HG03108 (cell line): ENCODE data around the gene TMEM258.

Source experiments
- ATAC-seq: cut with Tn5 transposase; IDR thresholded peaks from one replicate; pipeline ENCODE4 v1.9.1; 2021; ENCODE audit warnings: moderate library complexity; ENCODE audit not compliant: unreplicated experiment

TMEM258 gene

DNA sequence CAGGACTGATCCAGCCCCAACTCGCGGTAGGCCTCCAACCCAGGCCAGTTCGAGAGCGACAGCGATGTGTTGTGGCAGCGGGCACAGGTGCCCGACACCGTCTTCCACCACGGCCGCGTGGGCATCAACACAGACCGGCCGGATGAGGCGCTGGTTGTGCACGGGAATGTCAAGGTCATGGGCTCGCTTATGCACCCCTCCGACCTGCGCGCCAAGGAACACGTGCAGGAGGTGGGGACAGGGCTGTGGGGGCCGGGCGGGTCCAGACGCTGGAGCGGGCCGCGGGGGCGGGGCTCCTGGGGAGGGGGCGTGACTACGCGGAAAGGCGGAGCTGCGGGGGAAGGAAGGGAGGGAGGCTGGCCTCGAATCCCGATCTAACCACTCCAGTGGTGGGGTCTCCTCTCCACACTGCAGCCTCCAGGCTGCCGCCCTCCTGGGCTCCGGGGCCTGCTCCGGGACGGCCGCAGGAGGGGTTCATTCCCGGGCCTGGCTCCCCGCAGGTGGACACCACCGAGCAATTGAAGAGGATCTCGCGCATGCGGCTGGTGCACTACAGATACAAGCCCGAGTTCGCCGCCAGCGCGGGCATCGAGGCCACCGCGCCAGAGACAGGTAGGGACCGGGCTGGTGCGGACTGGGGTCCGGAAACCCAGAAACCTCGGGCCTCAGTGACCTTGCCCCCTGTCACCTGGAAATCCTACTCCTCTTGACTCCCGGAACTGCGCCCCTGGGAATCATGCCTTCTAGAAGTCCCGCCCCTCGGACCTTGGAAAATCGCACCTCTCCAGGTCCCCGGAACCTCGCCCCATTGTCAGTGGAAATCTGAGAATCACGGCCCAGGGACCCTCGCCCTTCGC lies 14.9 kb downstream of the TMEM258 start:
- ATAC-seq: no peak

DNA sequence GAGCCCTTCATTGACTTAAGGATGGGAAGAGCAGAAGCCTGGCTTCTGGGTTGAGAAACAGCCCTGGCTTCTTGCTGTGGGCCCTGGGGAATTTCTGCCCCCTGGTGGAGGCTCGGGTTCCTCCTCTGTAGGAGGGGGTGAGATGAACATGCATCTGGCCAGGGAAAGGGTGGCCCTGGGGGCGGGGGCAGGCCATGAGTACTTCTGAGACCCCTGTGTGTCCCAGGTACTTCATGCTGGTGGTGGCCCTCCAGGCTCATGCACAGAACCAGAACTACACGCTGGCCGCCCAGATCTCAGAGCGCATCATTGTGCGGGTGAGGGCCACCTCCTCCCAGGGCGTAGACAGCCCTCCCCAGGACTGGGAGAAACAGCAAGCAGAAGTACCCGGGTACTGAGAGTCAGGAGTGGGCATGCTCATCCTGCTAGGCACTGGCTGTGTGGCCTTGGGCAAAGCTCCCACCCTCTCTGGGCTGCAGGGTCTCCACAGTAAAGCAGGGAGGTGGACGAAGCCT lies 15.8 kb downstream of the TMEM258 start:
- ATAC-seq: no peak

DNA sequence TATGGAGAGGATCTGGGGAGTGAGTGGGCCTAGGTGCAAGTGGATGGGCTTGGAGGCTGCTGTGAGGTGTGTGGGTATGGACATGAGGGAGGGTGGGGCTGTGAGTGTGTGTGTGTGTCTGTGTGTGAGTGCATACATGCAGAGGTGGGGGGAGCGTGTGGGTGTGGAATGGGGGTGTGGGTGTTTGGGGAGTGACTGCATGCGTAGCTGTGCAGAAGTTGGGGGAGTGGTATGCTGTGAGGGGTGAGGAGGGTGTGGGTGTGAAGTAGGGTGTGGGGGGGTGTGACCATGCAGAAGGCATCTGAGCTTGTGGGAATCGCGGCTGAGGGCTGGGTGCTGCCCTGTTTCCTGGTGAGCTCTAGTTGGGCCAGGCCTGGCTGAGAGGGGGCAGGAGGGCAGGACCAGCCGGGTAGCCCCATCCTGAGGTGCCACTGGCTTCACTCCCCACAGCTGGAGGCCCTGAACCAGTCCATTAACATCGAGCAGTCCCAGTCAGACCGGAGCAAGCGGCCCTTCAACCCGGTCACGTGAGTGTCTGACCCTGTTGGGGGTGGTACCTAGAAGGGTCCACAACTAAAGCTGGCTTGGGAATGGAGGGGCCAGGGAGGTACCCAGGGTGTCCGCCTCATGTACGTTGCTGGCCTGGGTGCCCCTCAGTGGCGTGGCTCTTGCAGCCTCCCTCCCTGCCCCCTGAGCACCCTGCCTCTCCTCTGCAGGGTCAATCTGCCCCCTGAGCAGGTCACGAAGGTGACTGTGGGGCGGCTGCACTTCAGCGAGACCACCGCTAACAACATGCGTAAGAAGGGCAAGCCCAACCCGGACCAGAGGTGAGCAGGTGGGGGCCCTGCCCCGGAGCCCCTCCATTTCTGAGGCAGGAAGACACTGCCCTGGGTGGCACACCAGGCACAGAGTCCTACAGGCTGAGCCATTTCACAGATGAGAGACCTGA lies 16.5 kb downstream of the TMEM258 start:
- ATAC-seq: no peak

DNA sequence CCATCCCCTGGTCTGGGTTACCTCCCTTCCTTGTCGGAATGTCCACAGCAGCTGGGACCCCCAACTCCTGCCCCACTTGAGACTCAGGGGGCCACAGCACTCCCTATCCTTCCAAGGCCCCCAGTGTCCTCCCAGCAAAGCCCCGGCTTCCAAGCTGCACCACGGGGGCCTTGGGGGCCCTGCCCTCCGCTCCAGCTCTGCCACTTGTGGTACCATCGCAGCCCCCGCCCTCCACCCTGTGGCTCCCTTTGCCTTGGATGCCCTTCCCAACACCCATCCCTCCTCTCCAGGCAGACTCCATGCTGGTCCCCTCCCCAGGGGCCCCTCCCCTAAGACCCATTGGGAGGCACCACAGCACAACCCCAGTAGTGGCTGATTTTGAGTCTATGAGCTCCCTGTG lies 17.3 kb downstream of the TMEM258 start:
- ATAC-seq: no peak

DNA sequence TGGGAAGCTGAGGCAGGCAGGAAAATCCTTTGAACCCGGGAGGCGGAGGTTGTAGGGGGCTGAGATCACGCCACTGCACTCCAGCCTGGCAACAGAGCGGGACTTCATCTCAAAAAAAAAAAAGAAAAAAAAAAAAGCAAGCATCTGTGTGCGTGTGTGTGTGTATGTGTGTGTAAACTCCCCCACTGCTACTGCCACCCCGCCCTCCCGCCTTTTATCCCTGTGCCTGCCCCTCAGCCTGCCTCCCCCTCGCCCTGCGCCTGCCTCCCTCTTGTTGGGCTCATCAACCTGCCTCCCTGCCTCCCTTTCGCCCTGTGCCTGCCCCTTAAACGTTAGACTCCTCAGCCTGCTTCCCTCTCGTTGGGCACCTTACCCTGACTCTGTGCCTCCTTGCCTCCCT lies 18.0 kb downstream of the TMEM258 start:
- ATAC-seq: no peak

DNA sequence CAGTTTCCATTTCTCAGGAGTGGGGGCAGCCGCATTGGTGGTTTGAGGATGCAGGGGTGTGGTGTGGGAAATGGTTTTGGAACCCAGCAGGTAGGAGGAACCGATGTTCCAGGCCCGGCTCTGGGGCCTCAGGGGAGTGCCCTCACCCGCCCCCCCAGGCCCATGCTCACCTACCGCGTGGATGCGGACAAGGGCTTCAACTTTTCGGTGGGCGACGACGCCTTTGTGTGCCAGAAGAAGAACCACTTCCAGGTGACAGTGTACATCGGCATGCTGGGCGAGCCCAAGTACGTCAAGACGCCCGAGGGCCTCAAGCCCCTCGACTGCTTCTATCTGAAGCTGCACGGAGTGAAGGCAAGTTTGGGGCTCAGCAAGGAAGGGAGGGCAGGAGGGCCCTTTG lies 18.6 kb downstream of the TMEM258 start:
- no peak for ATAC-seq

DNA sequence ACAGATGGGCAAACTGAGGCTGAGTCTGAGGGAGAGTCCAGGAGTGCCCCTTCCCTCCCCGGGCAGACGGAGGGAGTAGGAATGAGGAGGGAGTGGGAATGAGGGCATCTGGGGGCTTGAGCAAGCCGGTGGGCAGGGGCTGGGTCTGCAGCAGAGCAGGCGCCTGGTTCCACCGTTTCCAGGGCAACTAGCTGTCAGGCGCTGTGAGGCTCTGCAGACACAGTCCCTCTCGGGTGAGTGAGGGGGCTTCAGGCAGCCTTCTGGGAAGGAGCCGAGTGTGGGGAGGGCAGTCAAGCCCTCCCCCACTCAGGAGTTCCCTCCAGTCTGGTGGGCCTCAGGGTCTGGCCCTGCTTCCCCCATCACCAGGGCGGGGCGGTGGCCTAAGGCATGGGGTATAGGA lies 19.0 kb downstream of the TMEM258 start:
- no peak for ATAC-seq

DNA sequence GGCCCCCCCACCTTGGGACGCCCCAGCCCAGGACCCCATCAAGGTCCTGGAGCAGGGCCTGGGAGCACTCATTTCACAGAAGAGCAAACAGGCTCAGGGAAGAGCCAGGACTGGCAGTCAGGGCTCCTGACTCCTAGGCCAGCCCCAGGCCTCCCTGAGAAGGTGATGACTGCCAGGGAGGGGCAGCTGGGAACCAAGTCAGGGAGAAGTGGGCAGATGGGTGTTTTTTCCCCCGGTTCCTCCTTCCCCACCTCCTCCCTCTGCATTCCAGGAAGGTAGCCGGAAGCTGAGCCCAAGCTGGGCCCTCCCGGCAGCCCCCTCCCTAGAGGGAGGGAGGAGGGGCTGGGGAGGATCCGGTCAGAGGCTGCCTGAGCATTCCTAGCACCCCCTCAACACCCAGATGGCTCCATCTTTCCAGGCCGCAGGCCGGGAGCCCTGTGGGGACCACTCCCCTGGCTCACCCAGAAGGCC lies 20.4 kb downstream of the TMEM258 start:
- no peak for ATAC-seq

DNA sequence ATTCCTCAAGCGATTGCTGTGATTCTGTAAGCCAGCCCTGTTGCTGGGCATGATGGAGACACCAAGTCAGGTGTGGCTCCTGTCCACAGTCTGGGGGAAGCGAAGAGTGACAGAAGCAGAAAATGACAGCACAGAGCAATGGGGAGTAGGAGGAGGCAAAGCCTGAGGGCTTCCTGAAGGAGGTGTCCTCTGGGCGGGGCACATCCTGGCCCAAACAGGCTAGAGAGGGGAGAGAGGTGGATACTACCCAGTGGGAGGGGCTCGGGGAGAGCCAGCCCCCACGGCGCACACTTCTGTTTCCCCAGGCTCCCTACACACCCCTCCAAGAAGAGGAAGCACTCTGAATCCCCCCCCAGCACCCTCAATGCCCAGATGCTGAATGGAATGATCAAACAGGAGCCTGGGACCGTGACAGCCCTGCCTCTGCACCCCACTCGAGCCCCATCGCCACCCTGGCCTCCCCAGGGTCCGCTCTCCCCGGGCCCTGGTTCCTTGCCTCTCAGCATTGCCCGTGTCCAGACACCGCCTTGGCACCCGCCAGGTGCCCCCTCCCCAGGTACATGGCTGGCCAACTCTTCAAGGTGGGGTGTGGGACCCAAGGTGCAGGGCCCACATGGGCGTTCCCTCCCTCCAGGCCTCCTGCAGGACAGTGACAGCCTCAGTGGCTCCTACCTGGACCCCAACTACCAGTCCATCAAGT lies 21.1 kb downstream of the TMEM258 start:
- no peak for ATAC-seq

DNA sequence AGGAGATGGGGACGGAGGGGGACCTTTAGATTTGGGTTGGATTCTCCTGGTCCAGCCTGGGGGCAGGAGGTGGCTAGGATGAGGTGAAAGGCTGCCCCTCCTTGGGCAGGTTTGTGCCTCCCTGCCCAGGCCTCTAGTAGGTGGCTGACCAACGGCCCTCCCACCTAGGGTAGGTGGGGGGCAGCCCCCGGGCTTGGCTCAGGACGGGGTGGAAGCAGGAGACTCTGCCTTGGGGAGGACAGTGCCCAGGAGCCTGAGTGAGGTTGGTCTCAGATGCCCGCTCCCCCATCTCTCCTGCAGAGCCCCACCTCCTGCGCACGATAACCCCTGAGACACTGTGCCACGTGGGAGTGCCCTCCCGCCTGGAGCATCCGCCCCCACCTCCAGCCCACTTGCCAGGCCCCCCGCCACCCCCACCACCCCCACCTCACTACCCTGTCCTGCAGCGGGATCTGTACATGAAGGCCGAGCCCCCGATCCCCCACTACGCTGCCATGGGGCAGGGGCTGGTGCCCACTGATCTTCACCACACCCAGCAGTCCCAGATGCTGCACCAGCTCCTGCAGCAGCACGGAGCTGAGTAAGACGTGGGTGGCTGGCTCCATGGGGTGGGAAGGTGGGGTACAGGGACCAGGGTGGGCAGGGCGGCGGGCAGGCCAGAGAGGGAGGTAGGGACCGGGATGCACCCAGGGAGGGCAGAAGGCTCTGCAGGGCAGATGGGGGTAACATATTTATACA lies 22.3 kb downstream of the TMEM258 start:
- ATAC-seq: no peak

DNA sequence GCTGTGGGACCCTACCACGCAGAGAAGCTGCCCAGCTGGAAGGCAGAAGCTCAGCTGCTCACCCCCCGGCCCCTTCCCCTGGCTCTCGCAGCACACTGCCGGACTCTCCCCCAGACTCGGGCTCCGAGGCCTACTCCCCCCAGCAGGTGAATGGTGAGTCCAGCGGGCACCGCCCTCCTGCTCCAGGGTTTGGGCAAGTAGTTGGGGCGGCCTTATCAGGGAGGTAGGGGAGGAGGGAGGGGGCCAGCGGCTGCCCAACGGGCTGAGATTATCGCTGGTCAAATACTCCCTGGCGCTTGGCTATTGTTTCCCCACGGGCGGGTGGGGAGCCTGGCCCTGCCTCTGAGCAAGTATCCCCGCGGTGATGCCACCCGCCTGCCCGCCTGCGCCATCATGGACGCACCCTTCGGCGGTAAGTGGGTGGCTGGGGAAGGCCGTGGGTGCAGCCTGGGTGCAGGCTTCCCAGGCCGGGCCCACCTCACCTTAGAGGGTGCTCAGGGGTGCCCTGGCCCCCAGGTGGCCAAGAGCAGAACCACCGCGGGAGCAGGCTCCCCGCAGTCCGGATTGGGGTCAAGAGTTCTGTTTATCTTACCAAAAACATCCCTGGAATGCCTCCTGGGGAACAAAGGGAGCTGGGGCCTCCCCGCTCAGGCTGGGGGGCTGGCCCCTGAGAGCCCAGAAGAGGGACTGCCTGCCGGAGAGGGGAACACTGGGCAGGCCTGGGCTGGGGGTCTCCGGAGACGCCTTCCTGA lies 23.1 kb downstream of the TMEM258 start:
- no peak for ATAC-seq

DNA sequence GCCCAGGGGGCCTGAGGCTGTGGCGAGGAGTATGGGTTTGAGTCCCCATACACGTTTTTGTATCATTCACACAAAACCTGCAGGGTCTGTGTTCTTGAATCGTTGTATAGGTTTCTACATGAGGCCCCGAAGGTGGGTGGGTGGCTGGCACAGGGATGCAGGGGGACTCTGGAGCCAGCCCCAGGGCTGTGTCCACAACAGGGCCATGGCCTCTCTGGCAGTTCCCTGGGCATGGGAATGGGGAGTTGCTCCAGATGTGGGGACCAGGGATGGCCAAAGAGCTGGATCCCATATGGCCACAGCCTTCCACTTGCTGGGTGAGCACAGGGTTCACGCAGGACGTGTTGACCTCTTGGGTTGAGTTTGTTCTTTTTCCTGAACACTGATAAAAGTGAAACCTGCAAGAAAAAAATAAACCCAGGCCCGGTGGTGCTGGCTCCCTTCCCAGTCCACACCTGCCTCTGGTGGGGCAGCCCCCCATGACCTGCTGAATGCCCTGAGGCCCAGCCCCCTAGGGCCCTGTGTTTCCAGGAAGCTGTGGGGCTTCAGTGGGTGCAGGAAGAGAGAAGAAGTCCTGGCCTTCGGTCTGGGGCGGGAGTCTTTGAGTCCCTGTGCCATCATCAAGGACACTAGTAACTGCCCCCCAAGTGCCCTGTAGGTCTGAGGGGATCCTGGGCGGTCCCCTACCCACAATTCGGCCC lies 23.9 kb downstream of the TMEM258 start:
- ATAC-seq: no peak

DNA sequence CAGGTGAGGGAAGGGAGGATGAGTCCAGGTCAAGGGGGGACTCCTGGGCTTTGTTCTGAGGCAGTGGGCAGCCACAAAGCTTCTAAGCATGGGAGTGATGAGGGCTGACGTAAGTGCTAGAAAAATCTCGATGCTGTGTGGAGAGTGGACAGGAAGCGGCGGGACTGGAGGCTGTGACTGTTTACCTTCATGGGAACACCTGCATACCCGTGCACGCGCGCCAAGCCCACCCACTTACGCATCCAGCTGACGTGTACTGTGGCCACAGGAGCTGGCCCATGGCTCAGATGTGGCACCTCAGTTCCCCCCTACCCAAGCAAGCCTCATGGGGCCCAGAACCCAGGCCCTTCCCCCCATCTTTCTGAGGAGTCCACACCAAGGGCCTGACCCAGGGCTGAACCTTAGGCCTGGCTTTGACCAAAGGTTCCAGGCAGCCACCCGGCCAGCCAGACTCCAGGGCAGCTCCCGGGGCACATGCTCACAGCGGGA lies 26.0 kb downstream of the TMEM258 start:
- ATAC-seq: no peak

DNA sequence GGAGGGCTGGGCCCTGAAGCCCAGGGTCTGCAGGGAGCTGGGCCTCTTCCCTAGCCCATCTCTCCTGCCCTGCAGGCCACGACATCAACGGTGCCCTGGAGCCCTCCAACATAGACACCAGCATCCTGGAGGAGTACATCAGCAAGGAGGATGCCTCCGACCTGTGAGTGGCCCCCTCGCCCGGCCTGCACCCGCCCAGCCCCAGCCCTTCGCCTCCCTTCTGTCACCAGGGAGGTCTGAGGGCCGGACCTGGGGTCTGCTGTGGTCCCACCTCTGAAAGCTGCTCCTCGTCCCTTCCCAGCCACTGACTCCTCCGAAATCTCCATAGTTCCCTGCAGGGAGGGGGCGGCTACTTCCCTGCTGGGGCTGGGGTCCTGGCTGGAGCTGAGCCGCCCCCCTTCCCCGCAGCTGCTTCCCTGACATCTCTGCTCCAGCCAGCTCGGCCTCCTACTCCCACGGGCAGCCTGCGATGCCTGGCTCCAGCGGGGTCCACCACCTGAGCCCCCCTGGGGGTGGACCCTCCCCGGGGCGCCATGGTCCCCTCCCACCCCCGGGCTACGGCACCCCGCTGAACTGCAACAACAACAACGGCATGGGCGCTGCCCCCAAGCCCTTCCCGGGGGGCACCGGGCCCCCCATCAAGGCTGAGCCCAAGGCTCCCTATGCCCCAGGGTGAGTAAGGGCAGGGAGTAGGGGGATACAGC lies 26.7 kb downstream of the TMEM258 start:
- no peak for ATAC-seq

DNA sequence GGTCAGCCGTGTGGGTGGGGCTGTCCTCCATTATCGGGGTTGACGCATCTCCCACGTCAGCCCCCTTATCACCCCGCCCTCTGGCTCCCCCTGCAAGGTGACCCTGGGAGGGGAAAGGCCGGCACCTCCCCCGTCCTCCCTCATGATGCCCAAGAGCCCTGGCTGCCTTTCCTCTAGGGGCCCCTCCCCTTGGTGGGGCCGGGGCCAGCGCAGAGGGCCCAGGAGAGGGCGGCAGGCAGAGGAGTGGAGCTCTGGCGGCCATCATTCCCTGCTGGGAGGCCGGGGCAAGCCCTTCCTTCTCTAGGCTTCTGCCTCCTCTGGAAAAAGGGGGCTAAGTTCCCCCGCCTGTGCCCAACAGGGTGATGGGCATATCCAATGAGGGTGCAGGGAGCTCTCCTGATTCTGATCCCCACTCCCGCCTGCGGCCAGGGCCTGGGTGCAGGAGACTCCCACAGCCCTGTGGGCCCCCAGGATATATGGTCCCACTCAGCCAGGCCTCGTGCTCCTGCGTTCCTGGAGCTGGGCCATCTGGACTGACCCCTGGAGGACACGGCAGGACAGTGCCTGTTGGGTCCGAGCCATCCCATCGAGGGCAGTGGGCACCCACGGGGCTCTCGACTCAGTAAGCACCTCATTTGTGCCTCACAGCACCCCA lies 27.7 kb downstream of the TMEM258 start:
- ATAC-seq: no peak

DNA sequence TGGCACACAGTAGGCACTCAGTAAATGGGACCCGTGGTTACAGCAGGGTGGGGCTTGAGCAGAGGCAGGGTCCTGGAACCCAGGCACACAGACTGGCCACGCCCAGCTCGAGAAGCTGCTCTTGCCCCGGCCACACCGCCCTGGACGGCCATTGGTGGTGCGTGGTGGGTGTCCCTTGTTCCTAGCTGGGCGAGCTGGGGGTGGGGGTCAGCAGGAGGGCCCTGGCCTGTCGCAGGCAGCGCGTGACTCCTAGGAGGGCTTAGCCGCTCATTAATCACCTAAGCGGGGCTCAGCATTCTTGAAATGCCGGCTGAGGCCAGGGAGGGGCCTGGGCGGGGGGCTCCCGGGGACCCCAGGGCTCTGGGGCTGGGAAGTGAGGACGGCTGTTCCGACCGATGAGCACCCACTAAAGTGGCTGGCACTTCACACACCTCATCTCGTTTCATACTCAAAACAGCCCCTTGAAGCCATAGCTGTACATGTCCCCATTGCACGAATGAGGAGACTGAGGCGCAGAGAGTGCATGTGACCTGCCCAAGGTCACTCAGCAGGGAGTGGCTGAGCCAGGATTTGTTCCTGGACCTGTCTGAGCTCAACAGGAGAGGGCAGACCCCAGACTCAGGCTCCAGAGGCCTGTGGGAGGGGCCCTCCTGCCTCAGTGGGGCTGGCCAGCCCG lies 28.3 kb downstream of the TMEM258 start:
- no peak for ATAC-seq

DNA sequence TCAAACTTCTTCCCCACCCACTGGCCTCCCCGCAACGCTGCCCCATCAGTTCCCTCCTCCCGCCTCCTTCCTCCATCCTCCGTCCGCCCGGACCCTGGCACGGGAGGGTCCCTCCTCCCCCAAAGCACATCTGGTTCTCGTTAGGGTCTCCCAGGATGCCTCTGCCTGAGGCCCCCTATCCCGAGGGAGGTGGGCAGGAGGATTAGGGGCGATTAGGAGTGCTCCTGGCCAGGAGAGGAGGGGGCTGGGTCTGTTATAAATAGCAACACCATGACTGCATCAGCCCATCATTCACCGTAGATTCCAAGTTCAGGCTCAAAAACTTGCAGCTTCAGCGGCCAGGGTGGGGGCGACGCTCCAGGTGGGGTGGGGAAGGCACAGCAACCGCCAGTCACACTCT lies 29.6 kb downstream of the TMEM258 start:
- no peak for ATAC-seq
